RWPE2 (cell line): ENCODE data around the gene HK1.

Source experiments
- ATAC-seq: fragments of 200-7000 bp; cut with Tn5 transposase; 3 replicates; pipeline ENCODE4 v1.9.1; 2021; ENCODE audit warnings: low read depth
- DNase-seq: peaks from one replicate; pipeline ENCODE4 v3.0.0-alpha.2; 2020; ENCODE audit warnings: low spot score
- H3K27ac ChIP-seq: fragments of 450-650 bp; 2 replicates; pipeline ENCODE4 v1.5.1; 2017; ENCODE audit warnings: mild to moderate bottlenecking; ENCODE audit not compliant: poor library complexity, severe bottlenecking
- H3K27me3 ChIP-seq: fragments of 250-450 bp; sonication (Bioruptor Pico); 2 replicates; pipeline ENCODE4 v1.5.1; 2021; ENCODE audit warnings: mild to moderate bottlenecking, moderate library complexity; ENCODE audit not compliant: insufficient read depth, poor library complexity, severe bottlenecking
- H3K36me3 ChIP-seq: fragments of 250-450 bp; sonication (Bioruptor Pico); 2 replicates; pipeline ENCODE4 v1.5.1; 2020; ENCODE audit warnings: low read depth, mild to moderate bottlenecking, moderate library complexity
- H3K4me1 ChIP-seq: fragments of 250-450 bp; sonication (Bioruptor Pico); 2 replicates; pipeline ENCODE4 v1.5.1; 2021; ENCODE audit warnings: mild to moderate bottlenecking, moderate library complexity; ENCODE audit not compliant: insufficient read depth, poor library complexity, severe bottlenecking
- H3K4me3 ChIP-seq: fragments of 250-450 bp; sonication (Bioruptor Pico); 2 replicates; pipeline ENCODE4 v1.5.1; 2021; ENCODE audit warnings: mild to moderate bottlenecking, moderate library complexity; ENCODE audit not compliant: severe bottlenecking
- H3K9me3 ChIP-seq: fragments of 250-450 bp; sonication (Bioruptor Pico); 2 replicates; pipeline ENCODE4 v1.5.1; 2021; ENCODE audit warnings: mild to moderate bottlenecking, moderate library complexity; ENCODE audit not compliant: severe bottlenecking
- CTCF ChIP-seq: fragments of 450-650 bp; IDR thresholded peaks from one replicate; pipeline ENCODE4 v1.5.1; 2017; ENCODE audit warnings: mild to moderate bottlenecking, moderate library complexity; ENCODE audit not compliant: poor library complexity, severe bottlenecking

Gene HK1

GRCh38 chr10:69451209-69451783 is 173.0 kb downstream of the HK1 start, which contains the start of gene TSPAN15:
TSPAN15 (plus strand) TSS chr10:69451465; CDS start chr10:69451595, 130 bp downstream.
- Histone ChIP-seq H3K4me1 (peaks cover 22% of the 10 kb centered on the region), H3K27ac (peak within 1 kb of the TSS; percentile 2), H3K4me3 (peak within 1 kb of the TSS; percentile 50), H3K27me3 (no peaks in the 10 kb centered on the region), H3K36me3 (no peaks in the 10 kb centered on the region), H3K9me3 (no peaks in the 10 kb centered on the region)
- DNase-seq (peak; percentile 83), ATAC-seq (peak; percentile 80)
- no peak for TF ChIP-seq CTCF
